HG03442 (cell line): ENCODE data around the gene CDC25B.

Experiments used
- ATAC-seq: cut with Tn5 transposase; IDR thresholded peaks from one replicate; pipeline ENCODE4 v1.9.1; 2021; ENCODE audit warnings: mild to moderate bottlenecking, moderate library complexity; ENCODE audit not compliant: unreplicated experiment

The CDC25B gene

DNA sequence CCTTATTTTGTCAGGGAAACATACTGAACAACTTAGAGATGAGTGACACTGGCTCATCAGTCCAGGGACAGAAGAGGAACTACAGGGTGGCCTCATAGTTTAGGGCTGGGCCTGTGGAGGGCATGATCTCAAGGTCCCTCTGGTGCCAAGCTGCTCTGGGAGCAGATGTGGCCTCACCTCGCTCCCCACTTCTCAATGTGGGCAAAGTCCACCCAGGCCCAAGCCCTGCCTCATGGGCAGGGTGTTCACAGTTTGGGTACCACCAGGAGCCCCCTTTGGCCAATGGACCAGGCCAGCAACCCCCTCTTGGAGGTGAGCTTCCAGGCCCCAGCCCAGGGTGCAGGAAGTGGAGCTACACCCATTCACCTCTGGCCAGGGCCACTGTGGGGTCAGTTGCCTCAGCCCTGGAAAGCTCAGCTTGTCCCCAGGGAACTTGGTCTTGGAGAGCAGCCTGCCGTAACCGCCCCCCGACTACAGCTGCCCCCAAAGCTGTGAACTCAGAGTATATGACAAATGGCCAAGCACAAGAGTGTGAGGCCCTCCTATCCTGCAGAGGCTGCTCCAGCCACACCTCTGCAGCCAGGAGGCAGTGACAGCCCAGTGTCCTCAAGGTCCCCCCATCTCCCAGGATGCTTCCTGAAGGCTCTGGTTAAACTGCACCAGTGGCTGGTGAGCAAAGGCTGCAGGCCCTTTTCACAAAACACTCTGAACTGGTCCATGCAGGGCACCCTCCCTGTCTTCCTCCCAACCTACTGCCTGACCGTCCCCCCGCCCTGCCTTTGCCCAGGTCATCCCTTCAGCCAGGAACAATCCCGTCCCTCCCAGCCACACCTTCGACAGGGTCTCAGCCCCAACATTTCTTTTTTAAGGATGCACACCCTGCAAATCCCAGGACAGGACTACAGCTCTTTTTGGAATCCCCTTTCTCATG, 32.2 kb upstream of the CDC25B start:
- ATAC-seq: no peak

DNA sequence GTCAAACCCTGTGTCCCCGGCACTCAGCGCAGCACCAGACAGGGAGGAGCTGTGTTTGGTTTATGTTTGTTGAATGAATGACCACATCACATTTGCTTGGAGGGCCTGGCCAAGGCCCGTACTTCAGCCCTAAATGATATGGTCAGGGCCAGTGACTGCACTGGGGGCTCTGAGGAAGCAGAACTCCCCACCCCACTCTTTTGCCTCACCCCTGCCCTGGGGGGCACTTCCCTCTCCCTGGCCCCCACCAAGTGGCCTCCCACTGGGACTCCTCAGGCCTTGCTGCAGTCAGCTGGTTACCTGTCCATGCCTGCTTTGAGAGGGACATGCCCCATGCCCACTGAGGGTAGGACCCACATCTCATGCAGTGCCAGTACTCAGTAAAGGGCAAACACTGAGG, 31.5 kb upstream of the CDC25B start:
- no peak for ATAC-seq

DNA sequence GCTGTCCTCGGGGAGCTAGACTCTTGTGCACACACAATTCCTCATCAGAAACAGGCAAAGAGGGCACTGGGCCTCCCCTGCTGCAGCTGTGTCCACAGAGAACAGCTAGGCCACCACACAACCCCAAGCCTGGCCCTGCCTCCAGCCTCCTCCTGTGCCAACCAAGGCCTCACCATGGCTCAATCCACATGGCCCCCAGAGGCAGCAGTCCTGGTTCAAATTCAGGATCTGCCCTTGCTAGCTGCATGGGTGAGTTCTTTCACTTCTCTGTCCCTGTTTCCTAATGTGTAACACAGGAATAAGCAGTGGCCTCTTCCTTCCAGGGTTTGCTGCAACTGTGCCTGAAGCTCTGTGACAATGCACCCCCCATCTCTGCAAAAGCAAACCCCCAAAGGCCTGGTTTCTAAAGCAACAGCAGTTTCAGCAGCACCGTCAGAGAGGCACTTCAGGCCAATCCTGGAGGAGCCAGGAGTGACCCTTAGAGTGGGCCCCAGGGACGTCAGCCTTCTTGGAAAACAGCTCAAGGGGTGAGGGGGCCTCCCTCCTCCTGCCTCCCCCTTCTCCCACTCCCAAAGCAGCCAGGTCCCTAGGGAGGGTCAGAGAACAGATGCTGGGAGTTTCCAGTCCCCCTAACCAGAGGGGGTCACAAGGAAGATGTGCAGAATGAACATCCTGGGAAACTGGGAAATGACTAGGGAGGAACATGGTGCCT, 30.8 kb upstream of the CDC25B start:
- ATAC-seq: no peak

DNA sequence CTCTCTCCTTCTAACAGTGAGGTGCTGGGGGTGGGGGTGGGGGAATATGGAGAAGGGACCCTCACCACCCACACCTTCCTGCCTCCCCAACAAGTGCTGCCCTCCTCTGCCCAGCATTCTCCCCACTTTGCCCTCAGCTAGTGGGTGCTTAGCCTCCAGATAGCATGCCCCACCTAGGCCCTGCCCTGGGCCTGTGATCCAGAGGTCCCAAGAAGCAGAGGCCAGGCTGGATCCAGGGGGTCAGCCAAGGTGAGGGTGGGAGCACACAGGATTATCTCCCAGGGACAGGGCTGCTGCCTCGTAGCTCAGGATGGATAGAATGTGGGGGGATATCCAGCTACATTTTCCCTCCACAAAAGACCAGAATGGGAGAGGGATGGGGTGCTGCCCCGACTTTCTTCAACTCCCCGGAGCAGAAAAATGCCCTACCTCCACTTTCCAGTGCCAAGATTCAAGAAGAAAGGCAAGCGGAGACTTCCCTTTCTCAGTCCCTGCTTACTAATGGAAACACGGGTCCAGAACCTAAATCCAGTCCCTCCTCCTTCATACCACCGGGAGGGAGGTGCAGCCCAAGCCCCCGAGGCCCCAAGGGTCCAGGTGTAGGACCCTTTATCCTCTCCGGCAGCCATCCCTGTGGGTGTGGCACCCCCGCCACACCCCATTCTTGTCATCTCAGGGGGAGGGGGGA, 29.5 kb upstream of the CDC25B start:
- ATAC-seq: no peak

DNA sequence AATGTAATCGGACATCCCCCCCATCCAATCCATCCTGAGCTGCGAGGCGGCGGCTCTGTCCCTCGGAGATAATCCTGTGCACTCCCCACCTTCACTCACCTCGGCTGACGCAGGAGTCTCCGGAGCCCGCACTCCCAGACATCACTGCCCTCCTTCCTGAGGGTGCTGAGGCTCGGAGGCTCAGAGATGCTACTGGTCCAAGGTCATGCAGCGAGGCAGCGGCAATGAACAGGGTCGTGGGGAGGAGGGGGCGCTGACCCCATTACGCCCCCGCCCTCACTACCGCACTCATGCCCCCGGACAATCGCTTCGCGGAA, 29.0 kb upstream of the CDC25B start:
- ATAC-seq: no peak

DNA sequence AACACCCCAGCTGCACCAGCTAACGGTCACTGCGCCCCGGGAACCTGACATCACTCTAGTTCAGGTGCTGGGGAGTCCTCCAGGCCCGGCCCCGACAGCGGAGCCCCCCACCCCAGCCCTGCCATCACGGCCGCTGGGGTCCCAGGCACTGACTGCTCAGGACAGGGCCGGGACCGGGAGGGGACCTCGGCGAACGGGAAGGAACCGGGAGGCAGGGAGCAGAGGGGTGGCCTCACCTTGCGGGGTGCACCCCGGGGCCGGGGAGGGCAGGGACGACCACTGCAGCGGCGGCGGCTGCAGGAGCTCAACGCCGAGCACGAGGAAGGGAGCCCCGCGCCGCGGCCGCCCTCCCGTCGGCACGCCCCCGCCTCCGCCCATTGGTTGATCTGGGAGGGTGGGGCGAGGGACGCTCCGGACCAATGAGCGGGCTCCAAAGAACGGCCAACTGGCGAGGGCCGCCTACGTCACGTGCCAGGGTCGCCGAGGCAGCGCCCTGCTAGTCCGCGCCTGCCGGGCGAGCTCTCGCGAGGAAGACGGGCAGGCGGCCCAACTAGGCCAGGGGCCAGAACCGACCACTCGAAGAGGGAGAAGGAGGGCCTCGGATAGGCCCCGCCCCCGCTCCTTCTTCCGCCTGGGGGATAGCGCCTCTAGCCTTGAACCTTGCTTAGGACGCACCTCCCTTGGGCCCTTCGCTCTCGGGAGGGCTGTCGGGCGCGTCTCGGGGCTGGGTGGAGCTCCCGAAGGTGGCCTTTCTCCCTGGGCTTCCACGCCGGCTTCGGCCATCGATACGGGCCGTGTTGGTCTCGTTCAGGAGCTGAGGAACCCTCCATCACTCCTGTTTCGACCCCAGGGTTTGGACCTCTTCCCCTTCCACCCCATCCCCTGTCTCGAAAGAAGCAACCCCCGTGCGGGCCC, 28.4 kb upstream of the CDC25B start, which contains the start of gene ADISSP:
ADISSP (minus strand) TSS at position 327 of the 915 bp plus-strand sequence. CDS start 7,653 bp downstream, outside the sequence.
- peak; percentile 92 for ATAC-seq

DNA sequence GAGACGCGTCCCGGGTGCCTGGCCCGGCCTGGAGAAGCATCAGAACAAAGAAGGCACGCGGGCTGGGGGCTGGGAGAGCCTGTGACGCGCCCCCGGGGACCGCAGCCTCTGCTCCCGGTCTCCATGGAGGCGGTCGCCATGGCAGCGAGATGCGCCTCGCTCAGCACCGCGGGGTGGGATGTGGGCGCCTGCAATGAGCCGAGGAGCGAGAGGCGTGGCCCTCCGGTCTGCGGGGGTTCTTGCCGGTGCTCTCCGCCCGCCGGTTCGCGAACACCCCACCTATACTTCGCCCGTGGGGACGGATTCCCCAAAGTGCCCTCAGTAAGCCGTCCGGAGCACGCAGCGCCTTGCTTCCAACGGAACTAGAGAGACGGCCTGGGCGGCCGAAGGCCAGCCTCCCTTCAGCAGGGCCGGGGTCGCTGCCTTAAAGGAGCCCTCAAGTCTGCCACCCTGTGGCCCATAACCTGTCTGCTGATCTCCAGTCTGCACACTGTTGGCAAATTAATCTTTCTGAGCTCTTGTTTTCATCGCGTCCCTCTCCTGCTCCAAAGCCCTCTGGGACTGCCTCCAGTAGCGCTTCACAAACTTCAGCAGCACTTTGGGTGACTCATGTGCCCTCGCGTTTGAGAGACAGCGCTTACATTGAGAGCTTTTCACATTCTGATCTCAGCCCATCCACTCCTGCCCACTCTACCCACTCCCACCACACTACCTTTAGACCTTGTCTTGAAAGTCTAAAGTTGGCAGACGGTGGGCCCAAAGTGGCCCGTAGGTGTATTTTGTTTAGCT, 27.6 kb upstream of the CDC25B start:
- peak; percentile 23 for ATAC-seq

DNA sequence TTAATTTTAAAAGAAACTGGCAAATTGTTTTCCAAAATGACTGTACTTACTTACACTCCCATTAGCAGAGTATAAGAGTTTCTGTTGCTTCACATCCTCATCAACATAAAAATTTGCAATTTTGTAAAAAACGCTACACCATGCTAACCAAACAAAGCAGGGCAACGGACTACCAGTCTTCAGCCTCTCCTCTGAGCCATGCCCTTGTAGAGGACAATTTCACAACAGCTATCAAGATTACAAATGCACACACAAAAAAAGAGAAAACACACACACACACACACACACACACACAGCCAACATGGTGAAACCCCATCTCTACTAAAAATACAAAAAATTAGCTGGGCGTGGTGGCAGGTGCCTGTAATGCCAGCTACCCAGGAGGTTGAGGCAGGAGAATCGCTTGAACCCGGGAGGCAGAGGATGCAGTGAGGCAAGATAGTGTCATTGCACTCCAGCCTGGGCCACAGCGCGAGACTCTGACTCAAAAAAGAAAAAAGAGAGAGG, 24.5 kb upstream of the CDC25B start:
- ATAC-seq: no peak

DNA sequence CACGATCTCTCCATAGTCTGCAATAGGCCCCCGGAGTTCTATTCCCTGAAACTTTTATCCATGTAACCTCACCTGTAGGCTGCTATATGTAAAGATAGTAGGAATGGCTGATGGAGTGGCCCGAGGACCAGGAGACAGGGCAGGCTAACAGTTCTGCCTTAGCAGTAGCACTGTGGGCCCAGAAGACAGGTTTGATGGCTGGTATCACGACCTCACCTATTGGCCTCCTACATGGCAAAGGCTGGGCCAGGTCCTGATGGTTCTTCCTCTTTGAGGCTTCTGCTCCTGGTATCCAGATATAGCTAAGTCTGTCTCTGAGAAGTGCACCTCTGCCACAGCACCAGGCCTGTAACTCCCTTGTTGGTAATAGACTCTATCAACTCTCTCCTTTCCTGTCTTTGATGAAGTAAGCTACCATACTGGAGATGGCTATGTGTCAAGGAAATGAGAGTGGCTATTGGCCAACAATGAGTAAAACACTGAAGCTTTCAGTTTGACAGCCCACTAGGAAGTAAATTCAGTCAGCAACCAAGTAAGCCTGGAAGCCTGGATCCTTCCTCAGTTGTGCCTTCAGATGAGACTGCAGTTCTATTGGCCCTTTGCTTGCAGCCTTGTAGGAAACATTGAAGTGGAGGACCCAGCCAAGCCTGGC, 20.5 kb upstream of the CDC25B start:
- ATAC-seq: no peak

DNA sequence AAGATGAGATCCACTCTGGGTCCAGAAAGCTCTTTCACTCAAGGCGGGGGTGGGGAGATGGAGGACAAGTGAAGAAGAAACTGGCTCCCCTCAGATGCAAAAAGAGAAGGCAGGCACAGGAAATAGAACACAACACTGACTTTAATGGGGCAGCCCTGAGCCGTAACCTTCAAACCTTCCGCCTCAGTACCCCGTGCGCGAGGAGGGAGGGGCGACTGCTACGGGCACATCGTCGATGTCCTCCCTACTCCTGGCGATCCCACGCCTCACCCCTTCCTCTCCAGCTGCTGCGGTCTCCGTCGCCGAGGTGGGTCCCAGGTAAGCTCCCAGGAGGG, 18.8 kb upstream of the CDC25B start:
- no peak for ATAC-seq

DNA sequence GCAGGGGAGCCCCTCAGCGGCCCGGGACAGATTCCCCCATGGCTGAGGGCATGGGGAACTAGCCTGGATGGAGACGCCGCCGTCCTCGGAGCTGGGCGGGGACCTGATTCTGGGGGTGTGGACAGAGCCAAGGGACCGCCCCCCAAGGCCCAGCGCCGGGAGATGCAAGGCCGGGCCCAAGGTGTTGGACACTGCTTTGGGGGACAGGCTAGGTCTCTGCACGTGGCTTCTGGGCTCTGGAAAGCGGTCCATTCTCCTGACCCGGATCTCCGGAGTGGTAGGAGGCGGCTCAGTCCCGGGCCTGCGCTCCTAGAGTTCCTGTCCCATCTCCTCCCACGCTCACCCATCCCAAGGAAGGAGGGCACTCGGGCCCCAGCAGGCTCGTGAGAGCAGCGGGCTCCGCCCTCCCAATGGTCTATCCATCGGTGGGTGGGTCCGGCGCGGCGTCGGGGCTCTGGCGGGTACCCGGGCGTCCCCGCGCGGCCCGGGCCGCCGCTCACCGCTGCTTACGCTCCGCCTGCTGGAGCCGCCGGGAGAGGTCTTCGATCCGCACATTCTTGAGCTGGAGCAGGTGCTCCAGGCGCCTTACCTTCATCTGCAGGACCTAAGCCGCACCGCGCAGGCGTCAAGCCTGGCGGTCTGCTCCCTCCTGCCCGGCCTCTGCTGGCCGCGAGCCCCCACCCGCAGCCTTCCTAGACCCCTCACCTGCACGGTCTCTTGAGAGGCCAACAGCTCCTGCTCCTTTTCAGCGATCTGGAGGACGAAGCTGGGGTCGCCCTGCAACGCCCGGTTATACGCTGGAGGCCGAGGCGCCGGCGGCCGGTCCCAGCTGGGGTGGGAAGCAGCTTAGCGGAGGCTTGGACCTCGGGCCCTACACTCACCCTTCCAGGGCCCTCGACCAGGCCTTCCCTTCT, 18.1 kb upstream of the CDC25B start:
- ATAC-seq: no peak

DNA sequence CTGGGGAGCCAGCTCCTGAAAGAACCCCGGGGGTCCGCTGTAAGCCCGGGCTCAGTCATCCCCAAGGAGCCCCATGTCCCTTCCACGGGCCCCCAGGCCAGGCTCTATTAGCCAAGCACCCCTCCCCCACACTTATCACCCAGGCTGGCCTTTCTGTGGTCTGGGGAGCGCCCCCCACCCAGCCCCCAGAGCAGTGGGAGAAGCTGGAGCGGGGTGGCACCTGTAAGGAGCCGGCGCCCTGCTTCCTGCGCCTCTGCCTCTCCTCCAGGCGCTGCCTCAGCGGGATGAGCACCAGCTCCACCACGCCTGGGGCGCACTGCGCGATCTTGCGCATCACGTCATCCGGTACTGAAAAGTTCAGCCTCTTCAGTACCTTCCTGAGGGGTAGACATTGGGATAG, 17.1 kb upstream of the CDC25B start:
- no peak for ATAC-seq

DNA sequence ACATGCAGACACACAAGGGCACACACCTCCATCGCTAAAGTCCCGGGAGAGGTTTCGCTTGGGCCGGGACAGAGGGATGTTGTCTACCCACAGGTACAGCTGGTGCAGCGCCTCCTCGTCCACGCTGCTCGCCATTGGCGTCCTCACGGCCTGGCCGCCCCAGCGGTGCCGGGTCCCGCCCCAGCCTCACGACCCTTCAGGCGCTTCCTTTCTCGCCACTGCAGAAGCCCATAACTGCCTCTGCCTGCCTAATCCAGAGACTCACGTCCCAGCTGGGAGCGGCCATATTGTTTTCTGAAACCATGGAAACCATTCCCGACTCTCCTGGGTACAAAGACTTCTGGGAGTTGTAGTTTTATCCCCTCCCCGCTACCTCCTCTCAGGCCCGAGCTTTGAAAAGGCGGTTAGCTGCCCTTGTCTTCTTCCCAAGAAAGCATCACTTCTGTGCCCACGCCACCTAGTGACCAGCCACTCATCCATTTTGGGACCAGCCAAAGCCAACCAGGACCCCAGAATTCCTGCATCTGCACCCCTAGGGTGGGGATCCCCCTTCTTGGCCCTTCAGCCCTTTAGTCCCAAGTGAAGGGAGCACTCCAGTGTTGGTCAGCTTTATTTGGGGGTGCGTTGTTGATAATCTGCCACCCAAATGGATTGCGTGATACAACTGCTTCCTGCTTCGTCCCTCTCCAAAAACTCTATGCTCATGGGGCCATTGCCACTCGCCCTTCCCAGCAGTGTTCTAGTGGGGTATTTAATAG, 14.8 kb upstream of the CDC25B start, which contains the start of gene SPEF1:
SPEF1 (minus strand) TSS at position 296 of the 758 bp plus-strand sequence; CDS start at position 135, 161 bp downstream.
- ATAC-seq: peak; percentile 74

DNA sequence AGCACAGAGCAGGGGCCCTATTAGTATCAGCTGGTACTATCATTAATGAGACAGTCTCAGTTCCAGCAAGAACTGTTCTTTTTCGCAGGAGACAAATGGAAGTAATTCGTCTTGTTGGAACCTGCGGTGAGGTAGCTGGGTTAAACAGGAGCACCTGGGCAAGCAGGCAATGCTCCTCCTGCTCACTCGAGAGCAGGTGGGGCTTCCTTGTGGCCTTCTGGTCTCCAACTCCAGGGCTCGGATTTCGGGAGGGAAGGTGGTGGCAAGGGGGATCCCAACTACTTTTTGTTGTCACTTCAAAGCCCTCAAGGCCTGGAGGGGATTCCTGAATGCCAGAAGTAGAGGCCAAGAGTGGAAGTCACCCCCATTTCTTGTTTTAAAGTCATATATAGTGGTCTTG, 13.5 kb upstream of the CDC25B start:
- no peak for ATAC-seq

DNA sequence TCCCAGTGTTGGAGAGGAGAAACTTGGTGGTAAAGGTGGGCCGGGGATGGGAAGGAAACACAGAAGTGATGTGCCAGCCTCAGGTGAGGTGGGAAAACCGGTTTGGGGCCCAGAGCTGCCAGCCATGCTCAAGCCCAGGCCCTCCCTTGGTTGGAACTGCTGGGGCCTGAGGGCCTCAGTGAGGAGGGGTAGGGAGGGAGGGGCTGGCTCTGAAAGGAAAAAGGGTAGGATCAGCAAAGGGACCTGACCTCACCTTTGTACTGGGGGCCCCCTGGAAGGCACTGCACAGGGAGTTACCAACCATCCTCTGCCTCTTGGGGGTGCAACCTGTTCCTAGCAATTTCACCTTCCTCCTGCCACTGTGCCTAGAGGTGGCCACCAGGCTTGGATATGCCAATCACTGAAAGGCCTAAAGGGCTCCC, 13.0 kb upstream of the CDC25B start:
- no peak for ATAC-seq

DNA sequence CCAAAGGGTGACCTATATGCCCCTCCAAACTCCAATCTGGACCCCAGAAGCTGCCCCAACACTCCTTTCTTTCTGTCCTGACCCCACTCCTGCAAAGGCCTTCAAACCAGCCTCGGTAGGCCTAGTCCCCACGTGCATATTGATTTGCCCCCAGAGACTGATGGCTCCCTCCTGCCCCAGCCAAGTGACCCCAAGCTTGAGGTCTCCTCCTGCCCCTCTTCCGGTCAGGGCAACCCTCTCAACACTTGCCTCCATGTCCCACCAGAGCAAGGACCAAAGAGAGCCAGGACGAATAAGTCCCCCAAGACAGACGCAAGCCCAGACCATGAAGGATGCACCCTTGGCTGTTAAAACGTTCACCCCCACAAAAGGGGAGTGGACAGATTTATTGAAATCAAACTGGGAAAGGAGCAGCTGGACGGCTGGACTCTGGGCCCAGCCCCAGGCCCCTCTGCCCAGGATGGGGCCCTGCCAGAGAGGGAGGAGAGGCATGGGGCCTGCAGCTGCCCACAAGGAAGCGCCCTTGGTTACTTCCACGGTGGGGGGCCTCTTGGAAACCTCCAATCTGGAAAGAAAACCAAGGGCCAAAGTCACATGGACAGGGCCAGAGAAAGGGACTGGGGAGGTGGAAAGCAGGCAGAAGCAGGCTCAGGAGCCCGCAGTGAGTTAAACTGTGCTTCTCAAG, 12.5 kb upstream of the CDC25B start:
- no peak for ATAC-seq
